Adrenal gland (tissue), 5 donors: ENCODE measurements around the gene KLF16.

Experiments
- CTCF ChIP-seq, 6 experiments: fragments of 450-650 bp in 4 of 6; fragments of 200-600 bp in 2 of 6; sonication (generic) in 1 of 6; IDR thresholded peaks; 1 replicate in 5 of 6; 2 replicates in 1 of 6; pipeline versions ENCODE4 v1.5.1 to v1.8.0; 2016 to 2021; ENCODE audit warnings: antibody characterized with exemption in 6 of 6, mild to moderate bottlenecking in 2 of 6, moderate library complexity in 1 of 6
- POLR2A ChIP-seq, 2 donors: fragments of 450-650 bp; IDR thresholded peaks; one replicate each; pipeline ENCODE4 v1.6.1; 2017; ENCODE audit warnings: antibody characterized with exemption in 2 of 2, mild to moderate bottlenecking in 2 of 2, moderate library complexity in 1 of 2
- donor health status: DM: no; HTN: no; CAD: no.

GRCh38 chr19:1855828-1856255, 7.5 kb downstream of the KLF16 start:
- TF ChIP-seq POLR2A (IDR thresholded peaks at IDR 0.05) (no peak), CTCF (IDR thresholded peaks at IDR 0.05) (no peak)
